Neural cell (in vitro differentiated cells): Measurements from ENCODE around the gene ZNF536. TPM values are rescaled to one million over a fixed set of nuclear protein-coding genes. Genes with fewer than 3 reads are reported as not detected.
"Not testable (repeated sequence)": the region's sequence is repeated elsewhere in the genome, so short reads cannot be mapped to it uniquely, and the experiment has no call there.

Experiments used
- H2AFZ ChIP-seq: fragments of 200-600, 300-800 bp; sonication (generic), shearing (Covaris generic); 2 replicates; pipeline ENCODE4 v1.6.0; 2014; ENCODE audit warnings: low read depth, mild to moderate bottlenecking, antibody characterized with exemption, low read length, moderate library complexity
- H3F3A ChIP-seq: fragments of 200-600 bp; shearing (Covaris generic); 2 replicates; pipeline ENCODE4 v1.6.1; 2016; ENCODE audit warnings: mild to moderate bottlenecking, moderate library complexity, mixed read lengths, antibody characterized with exemption, low read length; ENCODE audit not compliant: insufficient read depth, poor library complexity, severe bottlenecking
- H3K27ac ChIP-seq: fragments of 200-600, 300-800 bp; sonication (generic), shearing (Covaris generic); 2 replicates; pipeline ENCODE4 v1.5.1; 2014; ENCODE audit warnings: mild to moderate bottlenecking, low read length, moderate library complexity
- H3K27me3 ChIP-seq: fragments of 300-800, 200-600 bp; sonication (generic), shearing (Covaris generic); 2 replicates; pipeline ENCODE4 v1.6.0; 2014; ENCODE audit warnings: mild to moderate bottlenecking, low read depth, low read length, moderate library complexity; ENCODE audit not compliant: insufficient read depth
- H3K36me3 ChIP-seq: fragments of 300-800, 200-600 bp; sonication (generic), shearing (Covaris generic); 2 replicates; pipeline ENCODE4 v1.5.1; 2014; ENCODE audit warnings: mild to moderate bottlenecking, antibody characterized with exemption, low read length, moderate library complexity; ENCODE audit not compliant: insufficient read depth
- H3K4me2 ChIP-seq: fragments of 300-800, 200-600 bp; sonication (generic), shearing (Covaris generic); 2 replicates; pipeline ENCODE4 v1.6.0; 2014; ENCODE audit warnings: mild to moderate bottlenecking, low read length
- H3K4me3 ChIP-seq: fragments of 300-800, 200-600 bp; sonication (generic), shearing (Covaris generic); 2 replicates; pipeline ENCODE4 v1.5.1; 2014; ENCODE audit warnings: mild to moderate bottlenecking, low read length, moderate library complexity
- H3K79me2 ChIP-seq: fragments of 200-600 bp; shearing (Covaris generic); replicated peaks from 2 replicates; pipeline ENCODE4 v1.6.0; 2014; ENCODE audit warnings: mild to moderate bottlenecking, low read length, moderate library complexity; ENCODE audit not compliant: insufficient read depth
- H3K9ac ChIP-seq: fragments of 300-800, 200-600 bp; sonication (generic), shearing (Covaris generic); 2 replicates; pipeline ENCODE4 v1.6.1; 2016; ENCODE audit warnings: mild to moderate bottlenecking, low read length, mixed read lengths
- H3K9me2 ChIP-seq: fragments of 200-600 bp; shearing (Covaris generic); 2 replicates; pipeline ENCODE4 v1.6.1; 2016; ENCODE audit warnings: mild to moderate bottlenecking, low read length, mixed read lengths; ENCODE audit not compliant: insufficient read depth
- H3K9me3 ChIP-seq: fragments of 200-600, 300-800 bp; sonication (generic), shearing (Covaris generic); 2 replicates; pipeline ENCODE4 v1.6.1; 2016; ENCODE audit warnings: mild to moderate bottlenecking, mixed run types, low read length, moderate library complexity, mixed read lengths
- H4K20me1 ChIP-seq: fragments of 200-600 bp; shearing (Covaris generic); 2 replicates; pipeline ENCODE4 v1.6.1; 2016; ENCODE audit warnings: mild to moderate bottlenecking, mixed run types; ENCODE audit not compliant: insufficient read depth
- EP300 ChIP-seq: fragments of 450-650 bp; conservative IDR thresholded peaks from 2 replicates; pipeline ENCODE4 v1.6.1; 2014; ENCODE audit warnings: antibody characterized with exemption, mild to moderate bottlenecking, moderate library complexity; ENCODE audit not compliant: poor library complexity, severe bottlenecking
- EZH2 ChIP-seq: fragments of 200-600, 300-800 bp; shearing (Covaris generic), sonication (generic); IDR thresholded peaks from 2 replicates; pipeline ENCODE4 v1.6.1; 2014; ENCODE audit warnings: antibody characterized with exemption, low read length, borderline replicate concordance, mild to moderate bottlenecking; ENCODE audit not compliant: insufficient read depth, poor library complexity, severe bottlenecking
- MXI1 ChIP-seq: fragments of 450-650 bp; conservative IDR thresholded peaks from 2 replicates; pipeline ENCODE4 v1.6.1; 2014; ENCODE audit warnings: antibody characterized with exemption, mild to moderate bottlenecking; ENCODE audit not compliant: poor library complexity, severe bottlenecking
- POLR2AphosphoS5 ChIP-seq: IDR thresholded peaks from 2 replicates; pipeline ENCODE4 v1.6.1; 2012
- RAD21 ChIP-seq: fragments of 450-650 bp; conservative IDR thresholded peaks from 2 replicates; pipeline ENCODE4 v1.6.1; 2014; ENCODE audit warnings: antibody characterized with exemption, mild to moderate bottlenecking, moderate library complexity
- SMC3 ChIP-seq: fragments of 450-650 bp; conservative IDR thresholded peaks from 2 replicates; pipeline ENCODE4 v1.6.1; 2014; ENCODE audit warnings: antibody characterized with exemption, mild to moderate bottlenecking, moderate library complexity; ENCODE audit not compliant: poor library complexity
- TAF1 ChIP-seq: IDR thresholded peaks from 2 replicates; pipeline ENCODE4 v1.6.1; 2012; ENCODE audit warnings: low read depth
- polyA plus RNA-seq: library from polyadenylated mRNA; depleted of rRNA; stranded (reverse); fragments of >200 nt; gene quantifications from 2 replicates; pipeline ENCODE4 v1.2.3, GENCODE V29; 2014
- TF ChIP-seq, protein P1 (sequence below): IDR thresholded peaks from 2 replicates; pipeline ENCODE4 v1.6.1; 2012; ENCODE audit warnings: borderline replicate concordance
- TF ChIP-seq, protein P2 (sequence below): fragments of 450-650 bp; IDR thresholded peaks from 2 replicates; pipeline ENCODE4 v1.5.1; 2014; ENCODE audit warnings: antibody characterized with exemption, mild to moderate bottlenecking, moderate library complexity; ENCODE audit not compliant: poor library complexity, severe bottlenecking

ZNF536 gene
- polyA plus RNA-seq, 1 donor from 2014 or later: 13.9 TPM

DNA sequence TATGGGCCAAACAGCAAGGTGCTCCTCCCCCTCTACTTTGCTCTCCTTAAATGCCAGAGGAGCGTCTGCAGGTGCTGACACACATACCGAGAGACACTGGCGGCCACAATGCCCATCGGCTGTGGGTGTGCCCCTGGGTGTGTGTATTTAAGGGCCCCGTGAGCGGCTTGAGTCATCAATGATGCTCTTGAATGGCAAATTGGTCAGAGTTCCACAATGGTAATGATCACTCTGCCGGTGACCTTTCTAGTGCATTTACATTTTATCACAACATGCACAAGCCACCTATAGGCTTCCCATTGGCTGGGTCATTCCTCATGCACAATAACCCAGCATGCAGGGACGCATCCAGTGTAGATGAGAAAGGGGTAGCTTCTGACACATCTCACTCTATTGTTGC, 124.8 kb downstream of the ZNF536 start:
- H3K4me3 ChIP-seq: no peak overlapping the region
- H3F3A ChIP-seq: no peaks in the 10 kb centered on the region
- no peaks in the 10 kb centered on the region for H4K20me1 ChIP-seq
- no peak overlapping the region for H3K9ac ChIP-seq
- no peaks in the 10 kb centered on the region for H3K9me2 ChIP-seq
- no peak overlapping the region for H3K27ac ChIP-seq
- H3K9me3 ChIP-seq: no peaks in the 10 kb centered on the region
- no peaks in the 10 kb centered on the region for H3K79me2 ChIP-seq
- H3K36me3 ChIP-seq: no peaks in the 10 kb centered on the region
- no peaks in the 10 kb centered on the region for H3K27me3 ChIP-seq
- H2AFZ ChIP-seq: no peak overlapping the region
- H3K4me2 ChIP-seq: no peak overlapping the region
- TF ChIP-seq TAF1 (no peak), SMC3 (no peak), RAD21 (no peak), EP300 (no peak), POLR2AphosphoS5 (no peak), MXI1 (no peak), EZH2 (no peak)
- TF ChIP-seq, protein P1, sequence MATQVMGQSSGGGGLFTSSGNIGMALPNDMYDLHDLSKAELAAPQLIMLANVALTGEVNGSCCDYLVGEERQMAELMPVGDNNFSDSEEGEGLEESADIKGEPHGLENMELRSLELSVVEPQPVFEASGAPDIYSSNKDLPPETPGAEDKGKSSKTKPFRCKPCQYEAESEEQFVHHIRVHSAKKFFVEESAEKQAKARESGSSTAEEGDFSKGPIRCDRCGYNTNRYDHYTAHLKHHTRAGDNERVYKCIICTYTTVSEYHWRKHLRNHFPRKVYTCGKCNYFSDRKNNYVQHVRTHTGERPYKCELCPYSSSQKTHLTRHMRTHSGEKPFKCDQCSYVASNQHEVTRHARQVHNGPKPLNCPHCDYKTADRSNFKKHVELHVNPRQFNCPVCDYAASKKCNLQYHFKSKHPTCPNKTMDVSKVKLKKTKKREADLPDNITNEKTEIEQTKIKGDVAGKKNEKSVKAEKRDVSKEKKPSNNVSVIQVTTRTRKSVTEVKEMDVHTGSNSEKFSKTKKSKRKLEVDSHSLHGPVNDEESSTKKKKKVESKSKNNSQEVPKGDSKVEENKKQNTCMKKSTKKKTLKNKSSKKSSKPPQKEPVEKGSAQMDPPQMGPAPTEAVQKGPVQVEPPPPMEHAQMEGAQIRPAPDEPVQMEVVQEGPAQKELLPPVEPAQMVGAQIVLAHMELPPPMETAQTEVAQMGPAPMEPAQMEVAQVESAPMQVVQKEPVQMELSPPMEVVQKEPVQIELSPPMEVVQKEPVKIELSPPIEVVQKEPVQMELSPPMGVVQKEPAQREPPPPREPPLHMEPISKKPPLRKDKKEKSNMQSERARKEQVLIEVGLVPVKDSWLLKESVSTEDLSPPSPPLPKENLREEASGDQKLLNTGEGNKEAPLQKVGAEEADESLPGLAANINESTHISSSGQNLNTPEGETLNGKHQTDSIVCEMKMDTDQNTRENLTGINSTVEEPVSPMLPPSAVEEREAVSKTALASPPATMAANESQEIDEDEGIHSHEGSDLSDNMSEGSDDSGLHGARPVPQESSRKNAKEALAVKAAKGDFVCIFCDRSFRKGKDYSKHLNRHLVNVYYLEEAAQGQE: no peak
- TF ChIP-seq, protein P2, sequence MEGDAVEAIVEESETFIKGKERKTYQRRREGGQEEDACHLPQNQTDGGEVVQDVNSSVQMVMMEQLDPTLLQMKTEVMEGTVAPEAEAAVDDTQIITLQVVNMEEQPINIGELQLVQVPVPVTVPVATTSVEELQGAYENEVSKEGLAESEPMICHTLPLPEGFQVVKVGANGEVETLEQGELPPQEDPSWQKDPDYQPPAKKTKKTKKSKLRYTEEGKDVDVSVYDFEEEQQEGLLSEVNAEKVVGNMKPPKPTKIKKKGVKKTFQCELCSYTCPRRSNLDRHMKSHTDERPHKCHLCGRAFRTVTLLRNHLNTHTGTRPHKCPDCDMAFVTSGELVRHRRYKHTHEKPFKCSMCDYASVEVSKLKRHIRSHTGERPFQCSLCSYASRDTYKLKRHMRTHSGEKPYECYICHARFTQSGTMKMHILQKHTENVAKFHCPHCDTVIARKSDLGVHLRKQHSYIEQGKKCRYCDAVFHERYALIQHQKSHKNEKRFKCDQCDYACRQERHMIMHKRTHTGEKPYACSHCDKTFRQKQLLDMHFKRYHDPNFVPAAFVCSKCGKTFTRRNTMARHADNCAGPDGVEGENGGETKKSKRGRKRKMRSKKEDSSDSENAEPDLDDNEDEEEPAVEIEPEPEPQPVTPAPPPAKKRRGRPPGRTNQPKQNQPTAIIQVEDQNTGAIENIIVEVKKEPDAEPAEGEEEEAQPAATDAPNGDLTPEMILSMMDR: no peak

DNA sequence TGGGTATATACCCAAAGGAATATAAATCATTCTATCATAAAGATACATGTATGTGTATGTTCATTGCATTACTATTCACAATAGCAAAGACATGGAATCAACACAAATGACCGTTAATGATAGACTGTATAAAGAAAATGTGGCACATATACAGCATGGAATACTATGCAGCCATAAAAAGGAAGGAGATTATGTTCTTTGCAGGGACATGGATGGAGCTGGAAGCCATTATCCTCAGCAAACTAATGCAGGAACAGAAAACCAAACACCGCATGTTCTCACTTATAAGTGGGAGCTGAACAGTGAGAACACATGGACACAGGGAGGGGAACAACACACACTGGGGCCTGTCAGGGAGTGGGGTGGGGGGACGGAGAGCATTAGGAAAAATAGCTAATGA, 125.9 kb downstream of the ZNF536 start:
- not testable (repeated sequence) for H3K9ac ChIP-seq, H4K20me1 ChIP-seq, H3K4me3 ChIP-seq, H3K79me2 ChIP-seq, H2AFZ ChIP-seq, H3K36me3 ChIP-seq, H3K4me2 ChIP-seq, H3K27ac ChIP-seq, H3K27me3 ChIP-seq, H3K9me2 ChIP-seq, H3F3A ChIP-seq, H3K9me3 ChIP-seq

GRCh38 chr19:30498707-30499106, 126.5 kb downstream of the ZNF536 start:
- Histone ChIP-seq H3K36me3 (no peaks in the 10 kb centered on the region), H3K27me3 (no peaks in the 10 kb centered on the region), H4K20me1 (no peaks in the 10 kb centered on the region), H3K9me3 (no peaks in the 10 kb centered on the region), H3K4me3 (no peak overlapping the region), H3K4me2 (no peak overlapping the region), H3K9ac (no peak overlapping the region), H3F3A (no peaks in the 10 kb centered on the region), H3K79me2 (no peaks in the 10 kb centered on the region), H3K27ac (no peak overlapping the region), H3K9me2 (no peaks in the 10 kb centered on the region), H2AFZ (no peak overlapping the region)
- TF ChIP-seq, protein P2: no peak
- TF ChIP-seq SMC3 (no peak), EP300 (no peak), MXI1 (no peak), POLR2AphosphoS5 (no peak), TAF1 (no peak), EZH2 (no peak), RAD21 (no peak)
- TF ChIP-seq, protein P1: no peak
